Peyer's patch (tissue), 4 donors: Measurements from ENCODE around the gene CCT3. TPM values are rescaled to one million over a fixed set of nuclear protein-coding genes. Genes with fewer than 3 reads are reported as not detected.

Source experiments
- DNase-seq, 3 donors: peaks; one replicate each; pipeline ENCODE4 v3.0.0-alpha.2; 2017 to 2019
- H3K27ac ChIP-seq, 4 donors: fragments of 200-600 bp; sonication (generic); one replicate each; pipeline ENCODE4 v1.5.1; 2016 to 2019
- H3K27me3 ChIP-seq, 2 donors: fragments of 200-600 bp; sonication (generic); one replicate each; pipeline ENCODE4 v1.5.1; 2019
- H3K36me3 ChIP-seq, 3 donors: fragments of 200-600 bp; sonication (generic); one replicate each; pipeline ENCODE4 v1.5.1; 2016 to 2019
- H3K4me1 ChIP-seq, 4 donors: fragments of 200-600 bp; sonication (generic); one replicate each; pipeline ENCODE4 v1.5.1; 2016 to 2019
- H3K4me3 ChIP-seq, 4 donors: fragments of 200-600 bp; sonication (generic); 1 replicate in 3 of 4; 2 replicates in 1 of 4; pipeline ENCODE4 v1.5.1; 2016 to 2019; ENCODE audit warnings: mild to moderate bottlenecking in 1 of 4
- H3K9me3 ChIP-seq, 4 donors: fragments of 200-600 bp; sonication (generic); one replicate each; pipeline ENCODE4 v1.5.1; 2016 to 2019; ENCODE audit warnings: mild to moderate bottlenecking in 1 of 4
- POLR2A ChIP-seq, 2 donors: fragments of 450-650 bp; IDR thresholded peaks; one replicate each; pipeline ENCODE4 v1.5.1; 2017; ENCODE audit warnings: antibody characterized with exemption in 2 of 2, mild to moderate bottlenecking in 2 of 2, moderate library complexity in 2 of 2
- total RNA-seq, 4 donors: library from RNA; depleted of rRNA; stranded (reverse); fragments of >200 nt; gene quantifications; one replicate each; pipeline ENCODE4 v1.1.0, GENCODE V29; 2016
- TF ChIP-seq, protein P1 (sequence below), 6 experiments: fragments of 450-650 bp in 4 of 6; fragments of 200-600 bp in 2 of 6; sonication (generic) in 1 of 6; IDR thresholded peaks; one replicate each; pipeline ENCODE4 v1.5.1; 2017 to 2019; ENCODE audit warnings: antibody characterized with exemption in 6 of 6, mild to moderate bottlenecking in 3 of 6, moderate library complexity in 1 of 6

The CCT3 gene
- total RNA-seq, 4 donors from 2014 or later, result 63.9 to 148 (median 134) TPM

DNA sequence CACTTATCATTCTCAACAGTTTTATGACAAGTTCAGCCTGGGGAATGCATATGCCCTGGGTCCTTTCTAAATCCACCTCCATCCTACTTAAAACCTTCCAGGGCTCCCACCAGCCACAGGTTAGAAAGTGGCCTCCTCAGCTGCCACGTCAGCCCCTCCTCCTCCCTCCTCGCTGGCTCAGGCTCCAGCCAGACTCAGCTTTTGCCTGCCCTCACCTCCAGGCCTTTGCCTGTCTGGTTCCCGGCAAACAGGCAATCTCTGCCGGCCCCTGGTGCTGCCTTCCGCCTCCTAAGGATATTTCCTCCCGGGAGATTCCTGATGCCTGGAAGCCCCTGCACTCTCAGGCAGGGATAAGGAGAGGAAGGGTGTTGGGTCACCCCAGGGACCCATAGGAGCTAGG lies 40.5 kb upstream of the CCT3 start:
- H3K27ac ChIP-seq, result no peak overlapping the region
- DNase-seq, result no peak
- H3K4me3 ChIP-seq, result no peak overlapping the region
- H3K27me3 ChIP-seq, result no peaks in the 10 kb centered on the region
- no peaks in the 10 kb centered on the region for H3K9me3 ChIP-seq
- no peaks in the 10 kb centered on the region for H3K36me3 ChIP-seq
- H3K4me1 ChIP-seq, result no peaks in the 10 kb centered on the region
- no peak for TF ChIP-seq POLR2A (IDR thresholded peaks at IDR 0.05)
- TF ChIP-seq, protein P1, sequence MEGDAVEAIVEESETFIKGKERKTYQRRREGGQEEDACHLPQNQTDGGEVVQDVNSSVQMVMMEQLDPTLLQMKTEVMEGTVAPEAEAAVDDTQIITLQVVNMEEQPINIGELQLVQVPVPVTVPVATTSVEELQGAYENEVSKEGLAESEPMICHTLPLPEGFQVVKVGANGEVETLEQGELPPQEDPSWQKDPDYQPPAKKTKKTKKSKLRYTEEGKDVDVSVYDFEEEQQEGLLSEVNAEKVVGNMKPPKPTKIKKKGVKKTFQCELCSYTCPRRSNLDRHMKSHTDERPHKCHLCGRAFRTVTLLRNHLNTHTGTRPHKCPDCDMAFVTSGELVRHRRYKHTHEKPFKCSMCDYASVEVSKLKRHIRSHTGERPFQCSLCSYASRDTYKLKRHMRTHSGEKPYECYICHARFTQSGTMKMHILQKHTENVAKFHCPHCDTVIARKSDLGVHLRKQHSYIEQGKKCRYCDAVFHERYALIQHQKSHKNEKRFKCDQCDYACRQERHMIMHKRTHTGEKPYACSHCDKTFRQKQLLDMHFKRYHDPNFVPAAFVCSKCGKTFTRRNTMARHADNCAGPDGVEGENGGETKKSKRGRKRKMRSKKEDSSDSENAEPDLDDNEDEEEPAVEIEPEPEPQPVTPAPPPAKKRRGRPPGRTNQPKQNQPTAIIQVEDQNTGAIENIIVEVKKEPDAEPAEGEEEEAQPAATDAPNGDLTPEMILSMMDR (IDR thresholded peaks at IDR 0.05), result no peak

DNA sequence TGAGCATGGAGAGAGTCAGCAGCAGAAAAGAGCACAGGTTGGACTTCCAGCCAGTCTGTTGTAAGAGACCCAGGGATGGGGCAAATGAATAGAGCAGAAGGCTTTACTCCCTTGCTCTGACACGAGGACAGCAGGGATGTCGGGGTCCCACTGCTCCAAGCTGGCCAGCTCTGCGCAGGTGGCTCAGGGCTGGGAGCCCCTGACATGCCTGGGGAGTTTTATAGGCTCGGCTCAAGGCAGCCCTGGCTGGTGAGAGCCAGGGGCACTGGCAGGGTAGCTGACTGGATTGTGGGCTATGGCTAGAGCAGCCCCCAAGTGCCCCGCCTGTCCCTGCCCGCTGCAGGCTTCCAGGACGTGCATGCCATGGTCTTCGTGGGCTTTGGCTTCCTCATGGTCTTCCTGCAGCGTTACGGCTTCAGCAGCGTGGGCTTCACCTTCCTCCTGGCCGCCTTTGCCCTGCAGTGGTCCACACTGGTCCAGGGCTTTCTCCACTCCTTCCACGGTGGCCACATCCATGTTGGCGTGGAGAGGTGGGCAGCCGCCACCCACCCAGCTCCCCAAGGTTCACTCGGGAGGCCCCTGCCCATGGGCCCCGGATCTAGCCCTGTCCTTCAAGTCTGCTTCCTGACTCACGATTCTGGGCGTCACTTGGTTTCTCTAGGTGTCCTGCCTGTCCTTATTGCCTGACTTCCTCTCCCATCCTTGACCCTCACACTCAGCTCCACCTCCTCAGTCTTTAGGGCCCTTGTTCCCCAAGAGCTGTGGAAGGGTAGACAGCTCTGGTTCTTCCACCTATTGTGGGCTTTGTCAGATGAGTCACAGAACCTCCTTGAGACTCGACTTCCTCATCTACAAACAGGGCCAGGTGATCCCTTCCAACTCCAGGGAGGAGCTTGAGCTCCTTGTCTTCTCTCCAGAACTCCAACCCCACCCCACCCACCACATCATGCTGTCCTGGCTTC lies 39.1 kb upstream of the CCT3 start:
- Histone ChIP-seq H3K9me3 (no peaks in the 10 kb centered on the region), H3K4me1 (no peaks in the 10 kb centered on the region), H3K4me3 (no peak overlapping the region), H3K36me3 (no peaks in the 10 kb centered on the region), H3K27me3 (no peaks in the 10 kb centered on the region), H3K27ac (no peak overlapping the region)
- TF ChIP-seq, protein P1 (IDR thresholded peaks at IDR 0.05), result no peak
- TF ChIP-seq POLR2A (IDR thresholded peaks at IDR 0.05), result no peak
- no peak for DNase-seq

GRCh38 chr1:156376146-156376545 lies 38.1 kb upstream of the CCT3 start:
- no peak overlapping the region for H3K4me3 ChIP-seq
- DNase-seq, result no peak
- H3K4me1 ChIP-seq, result no peaks in the 10 kb centered on the region
- H3K27me3 ChIP-seq, result no peaks in the 10 kb centered on the region
- no peak for TF ChIP-seq POLR2A (IDR thresholded peaks at IDR 0.05)
- TF ChIP-seq, protein P1 (IDR thresholded peaks at IDR 0.05), result no peak
- H3K9me3 ChIP-seq, result no peaks in the 10 kb centered on the region
- H3K36me3 ChIP-seq, result no peaks in the 10 kb centered on the region
- no peak overlapping the region for H3K27ac ChIP-seq

DNA sequence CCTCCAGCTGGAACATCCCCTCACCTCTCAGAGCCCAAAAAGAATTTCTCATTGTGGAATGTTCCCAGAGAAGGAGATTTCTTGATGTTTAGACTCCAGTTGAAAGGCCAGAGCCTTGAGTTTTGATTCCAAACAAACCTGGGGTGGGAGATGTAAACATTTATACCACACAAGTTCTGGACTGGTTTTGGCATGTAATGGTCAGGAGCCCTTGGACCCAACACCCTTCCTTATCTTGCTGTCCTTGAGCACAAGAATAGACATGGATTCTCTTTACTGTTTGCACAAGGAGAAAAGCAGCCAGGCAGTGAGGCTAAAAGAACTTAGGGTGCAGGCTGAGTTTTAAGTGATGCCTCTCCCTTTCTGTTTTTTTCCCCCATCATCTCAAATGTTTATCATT lies 35.5 kb upstream of the CCT3 start:
- TF ChIP-seq, protein P1 (IDR thresholded peaks at IDR 0.05), result no peak
- TF ChIP-seq POLR2A (IDR thresholded peaks at IDR 0.05), result no peak
- Histone ChIP-seq H3K27ac (no peak overlapping the region), H3K4me3 (no peak overlapping the region), H3K9me3 (no peaks in the 10 kb centered on the region), H3K4me1 (peaks cover 0 to 8% (median 3%) of the 10 kb centered on the region in 4 donors), H3K36me3 (no peaks in the 10 kb centered on the region), H3K27me3 (no peaks in the 10 kb centered on the region)
- no peak for DNase-seq

DNA sequence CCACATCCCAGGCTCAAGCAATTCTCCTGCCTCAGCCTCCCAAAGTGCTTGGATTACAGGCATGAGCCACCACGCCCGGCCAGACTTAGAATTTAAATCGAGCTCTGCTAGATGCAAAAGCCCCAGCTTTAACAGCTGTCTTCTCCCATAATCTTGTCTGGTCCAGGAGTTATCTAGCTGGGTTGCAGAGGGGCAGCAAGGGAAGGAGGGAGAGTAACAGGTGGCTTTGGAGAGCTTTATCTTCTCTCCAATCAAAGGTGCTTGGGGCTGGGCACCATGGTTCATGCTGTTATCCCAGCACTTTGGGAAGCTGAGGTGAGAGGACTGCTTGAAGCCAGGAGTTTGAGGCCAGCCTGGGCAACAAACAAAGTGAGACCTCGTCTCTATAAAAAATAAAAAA lies 34.8 kb upstream of the CCT3 start:
- DNase-seq, result no peak
- Histone ChIP-seq H3K36me3 (no peaks in the 10 kb centered on the region), H3K9me3 (no peaks in the 10 kb centered on the region), H3K27ac (no peak overlapping the region), H3K4me1 (peaks cover 0 to 8% (median 3%) of the 10 kb centered on the region in 4 donors), H3K27me3 (no peaks in the 10 kb centered on the region), H3K4me3 (no peak overlapping the region)
- TF ChIP-seq, protein P1 (IDR thresholded peaks at IDR 0.05), result no peak
- no peak for TF ChIP-seq POLR2A (IDR thresholded peaks at IDR 0.05)
